ENCODE results near the gene MGAT5. TPM values are rescaled to one million over a fixed set of nuclear protein-coding genes. Genes with fewer than 3 reads are reported as not detected.

MGAT5 gene
- total RNA-seq, 1 donor from 2014 or later, result 32.5 TPM

GRCh38 chr2:134393075-134393461 lies 139.2 kb downstream of the MGAT5 start:
- Histone ChIP-seq H3K4me3 (ENCODE audit: low read depth, low read length) (no peak overlapping the region), H3K27me3 (ENCODE audit: control insufficient read depth, insufficient read depth, low read length) (no peaks in the 10 kb centered on the region), H3K36me3 (ENCODE audit: control insufficient read depth, insufficient read depth, low read length) (no peaks in the 10 kb centered on the region)
- no peak for DNase-seq (ENCODE audit: low read depth)
- TF ChIP-seq, protein P1, sequence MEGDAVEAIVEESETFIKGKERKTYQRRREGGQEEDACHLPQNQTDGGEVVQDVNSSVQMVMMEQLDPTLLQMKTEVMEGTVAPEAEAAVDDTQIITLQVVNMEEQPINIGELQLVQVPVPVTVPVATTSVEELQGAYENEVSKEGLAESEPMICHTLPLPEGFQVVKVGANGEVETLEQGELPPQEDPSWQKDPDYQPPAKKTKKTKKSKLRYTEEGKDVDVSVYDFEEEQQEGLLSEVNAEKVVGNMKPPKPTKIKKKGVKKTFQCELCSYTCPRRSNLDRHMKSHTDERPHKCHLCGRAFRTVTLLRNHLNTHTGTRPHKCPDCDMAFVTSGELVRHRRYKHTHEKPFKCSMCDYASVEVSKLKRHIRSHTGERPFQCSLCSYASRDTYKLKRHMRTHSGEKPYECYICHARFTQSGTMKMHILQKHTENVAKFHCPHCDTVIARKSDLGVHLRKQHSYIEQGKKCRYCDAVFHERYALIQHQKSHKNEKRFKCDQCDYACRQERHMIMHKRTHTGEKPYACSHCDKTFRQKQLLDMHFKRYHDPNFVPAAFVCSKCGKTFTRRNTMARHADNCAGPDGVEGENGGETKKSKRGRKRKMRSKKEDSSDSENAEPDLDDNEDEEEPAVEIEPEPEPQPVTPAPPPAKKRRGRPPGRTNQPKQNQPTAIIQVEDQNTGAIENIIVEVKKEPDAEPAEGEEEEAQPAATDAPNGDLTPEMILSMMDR (IDR thresholded peaks at IDR 0.05; ENCODE audit: insufficient read depth, low read length, poor library complexity, severe bottlenecking), result no peak

DNA sequence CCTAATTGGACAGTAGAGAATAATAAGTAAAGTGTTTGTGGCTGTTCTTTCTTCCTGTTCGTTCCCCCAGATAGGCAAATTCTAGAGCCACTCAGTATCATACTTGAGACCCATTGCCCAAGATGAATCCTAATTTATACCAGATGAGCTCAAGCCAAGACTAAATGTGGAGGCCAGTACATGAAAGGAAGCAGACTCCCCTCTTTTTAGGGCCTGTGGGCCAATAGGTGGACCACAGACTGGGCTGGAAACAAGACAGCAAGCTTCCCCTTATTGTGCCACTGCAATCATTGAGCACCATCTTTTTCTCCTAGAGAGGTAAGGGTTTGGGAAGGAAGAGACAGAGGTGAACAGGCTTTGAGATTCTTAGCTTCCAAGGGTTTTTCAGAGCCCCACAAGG lies 141.9 kb downstream of the MGAT5 start:
- DNase-seq (ENCODE audit: low read depth), result no peak
- no peak overlapping the region for H3K4me3 ChIP-seq (ENCODE audit: low read depth, low read length)
- H3K36me3 ChIP-seq (ENCODE audit: control insufficient read depth, insufficient read depth, low read length), result no peaks in the 10 kb centered on the region
- H3K27me3 ChIP-seq (ENCODE audit: control insufficient read depth, insufficient read depth, low read length), result no peaks in the 10 kb centered on the region
- TF ChIP-seq, protein P1 (IDR thresholded peaks at IDR 0.05; ENCODE audit: insufficient read depth, low read length, poor library complexity, severe bottlenecking), result no peak

DNA sequence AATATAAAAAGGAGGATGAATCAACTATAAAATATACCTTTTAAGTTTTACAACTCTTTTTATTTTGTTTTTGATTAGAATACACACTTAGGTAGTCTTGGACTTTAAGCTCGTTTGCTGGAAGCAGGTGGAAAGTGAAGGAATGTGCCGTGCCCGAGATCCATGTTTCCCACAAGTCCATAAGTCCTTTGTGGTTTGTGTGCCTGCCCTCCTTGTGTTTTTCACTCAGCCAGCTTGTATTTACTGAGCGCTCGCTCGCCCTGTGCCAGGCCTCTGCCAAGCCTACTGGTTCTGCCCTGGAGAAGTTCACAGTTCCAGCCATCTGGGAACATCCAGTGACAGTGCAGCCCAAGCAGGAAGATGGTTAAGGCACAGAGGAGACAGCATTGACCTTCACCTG lies 142.6 kb downstream of the MGAT5 start:
- TF ChIP-seq, protein P1 (IDR thresholded peaks at IDR 0.05; ENCODE audit: insufficient read depth, low read length, poor library complexity, severe bottlenecking), result no peak
- no peaks in the 10 kb centered on the region for H3K36me3 ChIP-seq (ENCODE audit: control insufficient read depth, insufficient read depth, low read length)
- H3K27me3 ChIP-seq (ENCODE audit: control insufficient read depth, insufficient read depth, low read length), result no peaks in the 10 kb centered on the region
- DNase-seq (ENCODE audit: low read depth), result no peak
- H3K4me3 ChIP-seq (ENCODE audit: low read depth, low read length), result no peak overlapping the region

DNA sequence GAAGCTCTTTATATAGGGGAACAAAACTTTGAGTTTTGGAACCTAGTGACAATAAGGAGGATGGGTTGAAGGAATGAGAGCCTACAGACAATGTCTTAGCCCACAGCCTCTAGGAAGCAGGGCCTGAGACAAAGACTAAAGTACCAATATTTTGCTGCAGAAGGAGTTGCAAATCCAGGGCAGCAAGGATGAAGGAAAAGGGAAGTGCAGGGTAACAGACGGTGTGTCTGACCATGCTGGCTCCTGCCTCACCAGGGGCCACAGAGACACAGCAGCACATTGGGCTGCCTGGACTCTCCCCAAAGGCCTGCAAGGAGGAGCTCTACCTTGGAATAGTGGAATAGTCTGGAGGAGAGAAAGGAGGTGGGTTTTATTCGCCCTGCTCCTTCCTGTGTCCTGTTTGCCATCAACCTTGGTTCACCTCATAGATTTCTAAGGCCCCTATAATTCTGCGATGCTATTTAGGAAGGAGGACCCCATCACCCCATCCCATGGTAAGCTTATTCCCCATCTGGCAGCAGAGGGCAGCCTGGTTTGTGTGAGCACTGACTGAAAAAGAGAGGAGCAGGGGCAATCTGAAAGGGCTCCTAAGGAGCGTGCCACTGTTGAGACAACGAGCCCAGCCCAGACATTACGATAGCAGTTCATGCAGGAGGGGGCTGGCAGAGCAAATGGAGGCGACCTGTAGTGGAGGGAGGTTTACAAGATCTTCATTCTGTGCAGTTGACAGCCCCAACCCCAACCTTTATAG lies 143.4 kb downstream of the MGAT5 start:
- H3K4me3 ChIP-seq (ENCODE audit: low read depth, low read length), result no peak overlapping the region
- no peak for DNase-seq (ENCODE audit: low read depth)
- no peaks in the 10 kb centered on the region for H3K36me3 ChIP-seq (ENCODE audit: control insufficient read depth, insufficient read depth, low read length)
- TF ChIP-seq, protein P1 (IDR thresholded peaks at IDR 0.05; ENCODE audit: insufficient read depth, low read length, poor library complexity, severe bottlenecking), result no peak
- H3K27me3 ChIP-seq (ENCODE audit: control insufficient read depth, insufficient read depth, low read length), result no peaks in the 10 kb centered on the region

DNA sequence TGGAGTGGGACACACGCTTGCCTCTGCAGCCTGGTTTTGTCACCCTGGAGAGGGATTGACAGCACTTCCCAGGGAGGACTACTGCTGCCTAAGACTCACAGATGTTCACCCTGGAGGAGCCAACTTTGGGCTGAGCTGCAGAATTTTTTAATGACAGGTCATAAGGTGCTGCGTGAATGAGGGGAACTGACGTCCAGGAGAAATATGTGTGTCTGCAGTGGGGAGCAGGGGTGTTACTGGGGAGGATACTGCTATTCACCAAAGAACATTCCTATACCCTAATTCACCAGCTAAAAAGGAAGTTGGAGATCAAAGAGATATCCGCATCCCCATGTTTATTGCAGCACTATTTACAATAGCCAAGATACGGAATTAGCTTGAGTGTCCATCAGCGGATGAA lies 144.4 kb downstream of the MGAT5 start:
- Histone ChIP-seq H3K27me3 (ENCODE audit: control insufficient read depth, insufficient read depth, low read length) (no peaks in the 10 kb centered on the region), H3K4me3 (ENCODE audit: low read depth, low read length) (no peak overlapping the region), H3K36me3 (ENCODE audit: control insufficient read depth, insufficient read depth, low read length) (no peaks in the 10 kb centered on the region)
- TF ChIP-seq, protein P1 (IDR thresholded peaks at IDR 0.05; ENCODE audit: insufficient read depth, low read length, poor library complexity, severe bottlenecking), result no peak
- DNase-seq (ENCODE audit: low read depth), result no peak

GRCh38 chr2:134399096-134399495 lies 145.2 kb downstream of the MGAT5 start:
- H3K36me3 ChIP-seq (ENCODE audit: control insufficient read depth, insufficient read depth, low read length), result no peaks in the 10 kb centered on the region
- TF ChIP-seq, protein P1 (IDR thresholded peaks at IDR 0.05; ENCODE audit: insufficient read depth, low read length, poor library complexity, severe bottlenecking), result no peak
- H3K27me3 ChIP-seq (ENCODE audit: control insufficient read depth, insufficient read depth, low read length), result no peaks in the 10 kb centered on the region
- DNase-seq (ENCODE audit: low read depth), result no peak
- no peak overlapping the region for H3K4me3 ChIP-seq (ENCODE audit: low read depth, low read length)

All from kidney epithelial cell (primary cell).